ENCODE measurements around the gene RNMT. TPM values are rescaled to one million over a fixed set of nuclear protein-coding genes. Genes with fewer than 3 reads are reported as not detected.
"Not testable (repeated sequence)": the region's sequence is repeated elsewhere in the genome, so short reads cannot be mapped to it uniquely, and the experiment has no call there.

RNMT gene
- total RNA-seq: 29.1 to 32.2 TPM (median 29.6 TPM) in 3 replicates
- long read RNA-seq, full-length matches to known transcripts: 18 of 27 reads
- long read RNA-seq, partial matches to known transcripts: 3 of 27 reads
- long read RNA-seq, other reads (novel, unspliced or antisense): 6 of 27 reads

- TF ChIP-seq, protein P1, sequence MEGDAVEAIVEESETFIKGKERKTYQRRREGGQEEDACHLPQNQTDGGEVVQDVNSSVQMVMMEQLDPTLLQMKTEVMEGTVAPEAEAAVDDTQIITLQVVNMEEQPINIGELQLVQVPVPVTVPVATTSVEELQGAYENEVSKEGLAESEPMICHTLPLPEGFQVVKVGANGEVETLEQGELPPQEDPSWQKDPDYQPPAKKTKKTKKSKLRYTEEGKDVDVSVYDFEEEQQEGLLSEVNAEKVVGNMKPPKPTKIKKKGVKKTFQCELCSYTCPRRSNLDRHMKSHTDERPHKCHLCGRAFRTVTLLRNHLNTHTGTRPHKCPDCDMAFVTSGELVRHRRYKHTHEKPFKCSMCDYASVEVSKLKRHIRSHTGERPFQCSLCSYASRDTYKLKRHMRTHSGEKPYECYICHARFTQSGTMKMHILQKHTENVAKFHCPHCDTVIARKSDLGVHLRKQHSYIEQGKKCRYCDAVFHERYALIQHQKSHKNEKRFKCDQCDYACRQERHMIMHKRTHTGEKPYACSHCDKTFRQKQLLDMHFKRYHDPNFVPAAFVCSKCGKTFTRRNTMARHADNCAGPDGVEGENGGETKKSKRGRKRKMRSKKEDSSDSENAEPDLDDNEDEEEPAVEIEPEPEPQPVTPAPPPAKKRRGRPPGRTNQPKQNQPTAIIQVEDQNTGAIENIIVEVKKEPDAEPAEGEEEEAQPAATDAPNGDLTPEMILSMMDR (IDR thresholded peaks at IDR 0.05): peak; percentile 41
- Mint-ChIP-seq H3K27me3 (ENCODE audit: low read depth) (no peaks in the 10 kb centered on the region), H3K9me3 (ENCODE audit: low read depth) (peaks cover 4% of the 10 kb centered on the region), H3K27ac (ENCODE audit: unreplicated experiment) (peak within 1 kb of the TSS; percentile 99), H3K4me1 (ENCODE audit: low read depth) (peaks cover 41% of the 10 kb centered on the region), H3K4me3 (ENCODE audit: unreplicated experiment) (peak within 1 kb of the TSS; percentile 91), H3K36me3 (ENCODE audit: low read depth) (no peaks in the 10 kb centered on the region)
- peak; percentile 99 for DNase-seq (ENCODE audit: low spot score)
Measured at GRCh38 chr18:13726232-13726971, at the start of gene RNMT, which contains the start of gene FAM210A. Gene RNMT, plus strand, starts transcription at chr18:13726673. Its CDS starts 4,845 bp downstream, at chr18:13731518. Gene FAM210A, minus strand, starts transcription at chr18:13726558. Its CDS starts 44,481 bp downstream, at chr18:13682077.

DNA sequence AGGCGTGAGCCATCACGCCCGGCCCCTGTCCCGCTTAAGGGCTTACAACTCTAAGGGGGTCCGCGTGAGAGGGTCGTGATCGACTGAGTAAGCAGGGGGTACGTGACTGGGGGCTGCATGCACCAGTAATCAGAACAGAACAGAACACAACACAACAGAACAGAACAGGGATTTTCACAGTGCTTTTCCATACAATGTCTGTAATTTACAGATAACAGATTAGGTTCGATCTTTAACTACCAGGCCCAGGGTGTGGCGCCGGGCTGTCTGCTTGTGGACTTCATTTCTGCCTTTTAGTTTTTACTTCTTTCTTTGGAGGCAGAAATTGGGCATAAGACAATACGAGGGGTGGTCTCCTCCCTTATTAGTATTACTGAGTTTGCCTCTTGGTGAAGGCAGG is 49.1 kb upstream of the RNMT start:
- peaks cover 27% of the 10 kb centered on the region for H3K4me1 Mint-ChIP-seq (ENCODE audit: low read depth)
- H3K4me3 Mint-ChIP-seq (ENCODE audit: unreplicated experiment); H3K27ac Mint-ChIP-seq (ENCODE audit: unreplicated experiment); H3K9me3 Mint-ChIP-seq (ENCODE audit: low read depth); DNase-seq (ENCODE audit: low spot score); H3K36me3 Mint-ChIP-seq (ENCODE audit: low read depth); H3K27me3 Mint-ChIP-seq (ENCODE audit: low read depth): not testable (repeated sequence)

DNA sequence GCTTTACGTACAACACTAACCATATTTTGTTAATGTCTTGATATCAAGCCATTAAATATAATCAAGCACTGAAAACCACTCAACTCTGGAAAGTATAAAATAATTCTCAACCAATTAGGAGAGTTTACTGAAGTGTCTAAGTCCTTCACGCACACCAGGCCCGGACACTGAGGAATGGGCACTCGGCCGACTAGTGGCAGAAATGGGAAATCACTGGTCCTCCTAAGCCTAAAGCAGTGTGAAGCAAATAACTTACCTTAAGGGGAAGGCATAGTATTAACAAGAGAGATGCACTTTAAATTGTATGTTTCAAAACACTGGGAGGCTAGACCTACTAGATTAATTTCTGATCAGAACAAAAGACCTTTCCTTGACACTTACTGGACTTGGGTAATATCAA is 45.9 kb upstream of the RNMT start:
- H3K9me3 Mint-ChIP-seq (ENCODE audit: low read depth): peaks cover 5% of the 10 kb centered on the region
- DNase-seq (ENCODE audit: low spot score): no peak
- H3K27ac Mint-ChIP-seq (ENCODE audit: unreplicated experiment): no peak overlapping the region
- peaks cover 35% of the 10 kb centered on the region for H3K4me1 Mint-ChIP-seq (ENCODE audit: low read depth)
- peaks cover 4% of the 10 kb centered on the region for H3K36me3 Mint-ChIP-seq (ENCODE audit: low read depth)
- H3K4me3 Mint-ChIP-seq (ENCODE audit: unreplicated experiment): no peak overlapping the region
- no peaks in the 10 kb centered on the region for H3K27me3 Mint-ChIP-seq (ENCODE audit: low read depth)
- TF ChIP-seq, protein P1 (IDR thresholded peaks at IDR 0.05): peak; percentile 74

- H3K27ac Mint-ChIP-seq (ENCODE audit: unreplicated experiment): no peak overlapping the region
- H3K4me1 Mint-ChIP-seq (ENCODE audit: low read depth): peaks cover 41% of the 10 kb centered on the region
- no peak overlapping the region for H3K4me3 Mint-ChIP-seq (ENCODE audit: unreplicated experiment)
- TF ChIP-seq, protein P1 (IDR thresholded peaks at IDR 0.05): no peak
- peaks cover under 1% of the 10 kb centered on the region for H3K9me3 Mint-ChIP-seq (ENCODE audit: low read depth)
- H3K36me3 Mint-ChIP-seq (ENCODE audit: low read depth): peaks cover 2% of the 10 kb centered on the region
- no peak for DNase-seq (ENCODE audit: low spot score)
- H3K27me3 Mint-ChIP-seq (ENCODE audit: low read depth): no peaks in the 10 kb centered on the region
Measured at GRCh38 chr18:13681701-13682100, 44.8 kb upstream of the RNMT start.

DNA sequence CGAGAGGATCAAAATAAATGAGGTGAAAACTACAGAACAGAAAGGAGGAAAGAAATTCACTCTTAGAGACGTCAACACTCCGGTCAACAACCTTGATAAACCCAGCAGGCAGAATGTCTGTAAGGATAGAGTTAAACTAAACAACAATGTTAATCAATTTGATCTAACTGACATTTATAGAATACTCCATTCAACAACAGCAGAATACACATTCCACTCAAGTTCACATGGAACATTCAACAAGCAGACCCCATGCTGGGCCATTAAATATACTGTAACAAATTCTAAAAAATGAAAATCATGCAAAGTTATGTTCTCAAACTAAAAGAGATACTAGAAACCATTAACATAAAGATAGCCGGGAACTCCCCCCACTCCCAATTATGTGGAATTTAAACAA is 41.9 kb upstream of the RNMT start:
- Mint-ChIP-seq H3K36me3 (ENCODE audit: low read depth) (peaks cover 1% of the 10 kb centered on the region), H3K4me1 (ENCODE audit: low read depth) (peaks cover 30% of the 10 kb centered on the region), H3K27me3 (ENCODE audit: low read depth) (no peaks in the 10 kb centered on the region), H3K27ac (ENCODE audit: unreplicated experiment) (no peak overlapping the region), H3K9me3 (ENCODE audit: low read depth) (no peaks in the 10 kb centered on the region), H3K4me3 (ENCODE audit: unreplicated experiment) (no peak overlapping the region)
- TF ChIP-seq, protein P1 (IDR thresholded peaks at IDR 0.05): no peak
- DNase-seq (ENCODE audit: low spot score): no peak
